SU-DHL-6 (cell line): ENCODE measurements around the gene TAS2R19.
"Not testable (repeated sequence)": the region's sequence is repeated elsewhere in the genome, so short reads cannot be mapped to it uniquely, and the experiment has no call there.

Experiments used
- H2AFZ ChIP-seq: fragments of 200-600 bp; sonication (generic); 2 replicates; pipeline ENCODE4 v1.6.1; 2014; ENCODE audit warnings: low read depth, mild to moderate bottlenecking, moderate library complexity, mixed read lengths, antibody characterized with exemption, low read length; ENCODE audit not compliant: severe bottlenecking
- H3F3A ChIP-seq: fragments of 200-600 bp; shearing (Covaris generic); 2 replicates; pipeline ENCODE4 v1.6.0; 2016; ENCODE audit warnings: antibody characterized with exemption, mild to moderate bottlenecking; ENCODE audit not compliant: insufficient read depth
- H3K27ac ChIP-seq: fragments of 200-600 bp; sonication (generic); 2 replicates; pipeline ENCODE4 v1.5.1; 2016; ENCODE audit warnings: low read depth, mild to moderate bottlenecking, low read length, moderate library complexity, mixed read lengths
- H3K27me3 ChIP-seq: fragments of 200-600 bp; sonication (generic), shearing (Covaris generic); 2 replicates; pipeline ENCODE4 v1.6.0; 2014; ENCODE audit warnings: mild to moderate bottlenecking, low read length
- H3K36me3 ChIP-seq: fragments of 200-600 bp; sonication (generic); 2 replicates; pipeline ENCODE4 v1.6.1; 2014; ENCODE audit warnings: mild to moderate bottlenecking, low read length, mixed read lengths
- H3K4me2 ChIP-seq: fragments of 300-600, 200-600 bp; shearing (Covaris generic), sonication (generic); 2 replicates; pipeline ENCODE4 v1.6.0; 2014; ENCODE audit warnings: low read length, low read depth, mild to moderate bottlenecking; ENCODE audit not compliant: poor library complexity, severe bottlenecking
- H3K4me3 ChIP-seq: fragments of 200-600 bp; sonication (generic); 2 replicates; pipeline ENCODE4 v1.5.1; 2014; ENCODE audit warnings: antibody characterized with exemption, low read length, mild to moderate bottlenecking, mixed read lengths; ENCODE audit not compliant: insufficient read depth, poor library complexity, severe bottlenecking
- H3K79me2 ChIP-seq: fragments of 200-600 bp; sonication (generic); 2 replicates; pipeline ENCODE4 v1.6.1; 2014; ENCODE audit warnings: mild to moderate bottlenecking, low read length, moderate library complexity; ENCODE audit not compliant: insufficient read depth
- H3K9ac ChIP-seq: fragments of 200-600 bp; sonication (generic); 2 replicates; pipeline ENCODE4 v1.7.0; 2014; ENCODE audit warnings: mild to moderate bottlenecking, low read length
- H3K9me2 ChIP-seq: fragments of 200-600 bp; sonication (generic); replicated peaks from 2 replicates; pipeline ENCODE4 v1.6.1; 2014; ENCODE audit warnings: low read length; ENCODE audit not compliant: insufficient read depth
- H3K9me3 ChIP-seq: fragments of 200-600 bp; sonication (generic); 2 replicates; pipeline ENCODE4 v1.6.1; 2014; ENCODE audit warnings: low read length, mixed read lengths; ENCODE audit not compliant: insufficient read depth
- H4K20me1 ChIP-seq: fragments of 200-600 bp; sonication (generic); 2 replicates; pipeline ENCODE4 v1.6.1; 2014; ENCODE audit warnings: low read depth, mild to moderate bottlenecking, antibody characterized with exemption, low read length, moderate library complexity, mixed read lengths
- CTCF ChIP-seq: fragments of 200-600 bp; sonication (generic); IDR thresholded peaks from one replicate; pipeline ENCODE4 v1.5.1; 2017; ENCODE audit warnings: antibody characterized with exemption, mild to moderate bottlenecking, low read length, moderate library complexity; ENCODE audit not compliant: insufficient read depth, poor library complexity, severe bottlenecking
- EZH2phosphoT487 ChIP-seq: fragments of 200-600 bp; sonication (generic), shearing (Covaris generic); conservative IDR thresholded peaks from 2 replicates; pipeline ENCODE4 v1.6.1; 2018; ENCODE audit warnings: mild to moderate bottlenecking, antibody characterized with exemption, low read length, moderate library complexity, mixed read lengths

The TAS2R19 gene

GRCh38 chr12:11069854-11070365 is 47.5 kb upstream of the TAS2R19 start:
- H3K27ac ChIP-seq: no peak overlapping the region
- no peaks in the 10 kb centered on the region for H3K36me3 ChIP-seq
- no peak overlapping the region for H3K9ac ChIP-seq
- no peaks in the 10 kb centered on the region for H4K20me1 ChIP-seq
- no peaks in the 10 kb centered on the region for H3K9me3 ChIP-seq
- H2AFZ ChIP-seq: no peak overlapping the region
- TF ChIP-seq CTCF (no peak), EZH2phosphoT487 (no peak)
- no peaks in the 10 kb centered on the region for H3K79me2 ChIP-seq
- no peaks in the 10 kb centered on the region for H3K9me2 ChIP-seq
- no peaks in the 10 kb centered on the region for H3K27me3 ChIP-seq
- no peaks in the 10 kb centered on the region for H3F3A ChIP-seq
- H3K4me3 ChIP-seq: no peak overlapping the region
- H3K4me2 ChIP-seq: no peak overlapping the region

GRCh38 chr12:11067514-11067913 is 45.1 kb upstream of the TAS2R19 start:
- Histone ChIP-seq H3K36me3 (no peaks in the 10 kb centered on the region), H3K9me2 (no peaks in the 10 kb centered on the region), H3K9me3 (no peaks in the 10 kb centered on the region), H4K20me1 (no peaks in the 10 kb centered on the region), H3K27ac (no peak overlapping the region), H3K9ac (no peak overlapping the region), H3K4me3 (no peak overlapping the region), H3K27me3 (no peaks in the 10 kb centered on the region), H3F3A (no peaks in the 10 kb centered on the region), H3K79me2 (no peaks in the 10 kb centered on the region), H2AFZ (no peak overlapping the region), H3K4me2 (no peak overlapping the region)
- TF ChIP-seq EZH2phosphoT487 (no peak), CTCF (no peak)

GRCh38 chr12:11062194-11062593 is 39.8 kb upstream of the TAS2R19 start, which contains the start of gene TAS2R46:
Gene TAS2R46 (minus strand): TSS chr12:11062294. CDS start chr12:11062294, 0 bp downstream.
- H3K4me3 ChIP-seq, H3K9me2 ChIP-seq, H3K9me3 ChIP-seq, H3K9ac ChIP-seq, H3K27ac ChIP-seq, H3K36me3 ChIP-seq, H2AFZ ChIP-seq, H4K20me1 ChIP-seq, H3K79me2 ChIP-seq, H3F3A ChIP-seq, H3K4me2 ChIP-seq, H3K27me3 ChIP-seq: not testable (repeated sequence)

- Histone ChIP-seq H3K4me2 (no peak overlapping the region), H4K20me1 (no peaks in the 10 kb centered on the region), H3K4me3 (no peak overlapping the region), H3F3A (no peaks in the 10 kb centered on the region), H2AFZ (no peak overlapping the region), H3K9ac (no peak overlapping the region), H3K79me2 (no peaks in the 10 kb centered on the region), H3K9me2 (no peaks in the 10 kb centered on the region), H3K36me3 (no peaks in the 10 kb centered on the region), H3K9me3 (no peaks in the 10 kb centered on the region), H3K27ac (no peak overlapping the region), H3K27me3 (no peaks in the 10 kb centered on the region)
- TF ChIP-seq EZH2phosphoT487 (no peak), CTCF (no peak)
These were observed 37.4 kb upstream of the TAS2R19 start for GRCh38 chr12:11059784-11060183.
